Mesothelial cell of epicardium (in vitro differentiated cells): ENCODE results near the gene DTNB. TPM values are rescaled to one million over a fixed set of nuclear protein-coding genes. Genes with fewer than 3 reads are reported as not detected.
"Not testable (repeated sequence)": the region's sequence is repeated elsewhere in the genome, so short reads cannot be mapped to it uniquely, and the experiment has no call there.

ENCODE experiments used
- DNase-seq, 2 experiments: peaks; one replicate each; pipeline ENCODE4 v3.0.0; 2021; ENCODE audit warnings: low spot score in 2 of 2; ENCODE audit not compliant: unreplicated experiment in 2 of 2
- H3K27ac Mint-ChIP-seq: 2 replicates; pipeline ENCODE4 v1.8.0; 2021; ENCODE audit warnings: mixed read lengths
- H3K27me3 Mint-ChIP-seq: 2 replicates; pipeline ENCODE4 v1.8.0; 2021; ENCODE audit warnings: low read depth, mixed read lengths
- H3K36me3 Mint-ChIP-seq: 2 replicates; pipeline ENCODE4 v1.8.0; 2021; ENCODE audit warnings: mixed read lengths
- H3K4me1 Mint-ChIP-seq: 2 replicates; pipeline ENCODE4 v1.8.0; 2021; ENCODE audit warnings: mixed read lengths
- H3K4me3 Mint-ChIP-seq: 2 replicates; pipeline ENCODE4 v1.8.0; 2021; ENCODE audit warnings: mild to moderate bottlenecking, moderate library complexity, mixed read lengths
- H3K9me3 Mint-ChIP-seq: 2 replicates; pipeline ENCODE4 v1.8.0; 2021; ENCODE audit warnings: mixed read lengths
- CTCF ChIP-seq: fragments of 200-600 bp; sonication (generic); IDR thresholded peaks from one replicate; pipeline ENCODE4 v1.5.0; 2021; ENCODE audit warnings: antibody characterized with exemption; ENCODE audit not compliant: unreplicated experiment
- total RNA-seq: library from RNA; stranded (reverse); gene quantifications from 3 replicates; pipeline ENCODE4 v1.2.1, GENCODE V29; 2021

DTNB gene
- total RNA-seq, 1 donor from 2014 or later = 36.3 TPM

GRCh38 chr2:25639696-25640095 is 33.7 kb downstream of the DTNB start:
- peaks cover 22% of the 10 kb centered on the region for H3K36me3 Mint-ChIP-seq
- TF ChIP-seq CTCF = no peak
- H3K27ac Mint-ChIP-seq = no peak overlapping the region
- DNase-seq = no peak
- H3K4me1 Mint-ChIP-seq = no peaks in the 10 kb centered on the region
- no peaks in the 10 kb centered on the region for H3K27me3 Mint-ChIP-seq
- no peaks in the 10 kb centered on the region for H3K9me3 Mint-ChIP-seq
- no peak overlapping the region for H3K4me3 Mint-ChIP-seq

DNA sequence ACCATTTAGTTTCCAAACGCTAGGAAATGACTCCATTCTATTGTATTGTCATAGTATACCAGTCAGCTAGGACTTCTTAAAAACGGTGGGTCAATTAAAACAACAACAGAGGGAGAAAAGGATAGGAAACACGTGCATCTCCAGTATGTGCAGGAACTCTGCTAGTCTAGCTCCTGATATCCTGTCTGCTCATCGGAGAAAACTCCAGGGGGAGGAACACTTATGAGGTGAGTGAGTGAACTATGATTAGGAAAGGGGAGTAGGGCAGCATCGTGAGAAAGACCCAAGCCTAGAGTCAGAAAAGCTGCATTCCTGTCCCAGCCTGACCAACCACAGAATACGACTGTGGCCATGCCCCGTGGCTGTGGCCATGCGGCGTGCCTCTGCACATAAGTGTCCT is 34.2 kb downstream of the DTNB start:
- H3K9me3 Mint-ChIP-seq = no peaks in the 10 kb centered on the region
- DNase-seq = no peak
- H3K4me3 Mint-ChIP-seq = no peak overlapping the region
- peaks cover 21% of the 10 kb centered on the region for H3K36me3 Mint-ChIP-seq
- H3K27ac Mint-ChIP-seq = no peak overlapping the region
- no peaks in the 10 kb centered on the region for H3K4me1 Mint-ChIP-seq
- TF ChIP-seq CTCF = no peak
- no peaks in the 10 kb centered on the region for H3K27me3 Mint-ChIP-seq

DNA sequence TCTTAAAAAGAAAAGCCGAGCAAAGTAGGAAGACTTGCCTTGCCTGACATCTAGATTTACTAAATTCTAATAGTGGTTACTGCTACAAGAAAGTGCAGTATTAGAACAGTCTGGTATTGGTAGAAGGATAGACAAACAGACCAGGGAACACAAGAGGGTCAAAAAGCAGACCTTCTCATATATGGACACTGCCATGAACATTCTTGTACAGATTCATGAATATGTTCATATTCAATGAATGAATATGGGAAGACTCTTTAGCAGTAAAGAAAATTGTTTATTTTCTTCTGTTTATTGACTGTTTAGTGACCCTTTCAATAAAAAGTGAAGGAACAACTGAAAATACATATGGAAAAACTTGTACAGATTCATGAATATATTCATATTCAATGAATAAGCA is 37.6 kb downstream of the DTNB start:
- H3K9me3 Mint-ChIP-seq = no peaks in the 10 kb centered on the region
- DNase-seq = no peak
- no peak overlapping the region for H3K27ac Mint-ChIP-seq
- H3K36me3 Mint-ChIP-seq = peaks cover 28% of the 10 kb centered on the region
- no peaks in the 10 kb centered on the region for H3K27me3 Mint-ChIP-seq
- no peak overlapping the region for H3K4me3 Mint-ChIP-seq
- no peaks in the 10 kb centered on the region for H3K4me1 Mint-ChIP-seq
- TF ChIP-seq CTCF = no peak

DNA sequence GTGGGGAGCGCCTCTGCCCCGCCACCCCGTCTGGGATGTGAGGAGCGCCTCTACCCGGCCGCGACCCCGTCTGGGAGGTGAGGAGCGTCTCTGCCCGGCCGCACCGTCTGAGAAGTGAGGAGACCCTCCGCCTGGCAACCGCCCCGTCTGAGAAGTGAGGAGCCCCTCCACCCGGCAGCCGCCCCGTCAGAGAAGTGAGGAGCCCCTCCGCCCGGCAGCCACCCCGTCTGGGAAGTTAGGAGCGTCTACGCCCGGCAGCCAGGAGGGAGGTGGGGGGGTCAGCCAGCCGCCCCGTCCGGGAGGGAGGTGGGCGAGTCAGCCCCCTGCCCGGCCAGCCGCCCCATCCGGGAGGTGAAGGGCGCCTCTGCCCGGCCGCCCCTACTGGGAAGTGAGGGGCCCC is 39.6 kb downstream of the DTNB start:
- not testable (repeated sequence) for H3K4me3 Mint-ChIP-seq, H3K27me3 Mint-ChIP-seq, H3K9me3 Mint-ChIP-seq, H3K4me1 Mint-ChIP-seq, H3K27ac Mint-ChIP-seq, DNase-seq
- peaks cover 21% of the 10 kb centered on the region for H3K36me3 Mint-ChIP-seq

DNA sequence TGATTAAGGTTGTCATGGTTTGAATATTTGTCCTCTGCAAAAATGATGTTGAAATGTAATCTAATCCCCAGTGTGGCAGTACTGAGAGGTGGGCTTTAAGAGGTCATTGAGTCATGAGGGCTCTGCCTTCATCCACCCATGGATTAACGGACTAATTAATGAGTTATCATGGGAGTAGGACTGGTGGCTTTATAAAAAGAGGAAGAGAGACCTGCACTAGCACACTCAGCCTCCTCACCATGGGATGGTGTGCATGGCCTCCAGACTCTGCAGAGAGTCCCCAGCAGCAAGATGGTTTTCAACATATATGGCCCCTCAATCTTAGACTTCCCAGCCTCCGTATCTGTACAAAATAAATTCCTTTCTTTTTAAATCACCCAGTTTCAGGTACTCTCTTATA is 41.0 kb downstream of the DTNB start:
- Mint-ChIP-seq H3K27ac (no peak overlapping the region), H3K27me3 (no peaks in the 10 kb centered on the region), H3K36me3 (peaks cover 20% of the 10 kb centered on the region), H3K4me1 (peaks cover 2% of the 10 kb centered on the region), H3K9me3 (no peaks in the 10 kb centered on the region), H3K4me3 (no peak overlapping the region)
- no peak for TF ChIP-seq CTCF
- DNase-seq = no peak

DNA sequence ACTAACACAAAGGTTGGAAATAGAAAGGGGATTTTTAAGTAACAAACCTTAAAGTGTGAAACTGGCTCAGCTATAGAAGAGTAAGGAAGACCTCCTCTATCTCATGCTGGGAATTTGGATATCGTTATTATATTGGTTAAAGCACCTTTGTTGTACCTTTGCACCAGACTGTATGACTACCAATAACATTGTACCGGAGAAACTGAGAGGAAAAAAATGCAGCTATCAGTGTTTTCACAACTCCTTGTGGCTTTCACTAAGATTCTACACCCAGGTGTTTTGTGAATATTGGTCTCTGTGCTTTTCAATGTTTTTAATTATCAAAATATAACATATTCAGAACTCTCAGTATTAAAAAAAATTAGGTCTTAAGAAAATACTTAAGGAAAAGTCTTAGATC is 48.7 kb downstream of the DTNB start:
- H3K9me3 Mint-ChIP-seq = no peaks in the 10 kb centered on the region
- no peak for TF ChIP-seq CTCF

More for the DNA sequence above, 48.7 kb downstream of the DTNB start:
- peaks cover 12% of the 10 kb centered on the region for H3K4me1 Mint-ChIP-seq
- no peak for DNase-seq
- no peaks in the 10 kb centered on the region for H3K27me3 Mint-ChIP-seq
- no peak overlapping the region for H3K4me3 Mint-ChIP-seq
- no peak overlapping the region for H3K27ac Mint-ChIP-seq
- H3K36me3 Mint-ChIP-seq = peaks cover 37% of the 10 kb centered on the region
